Measurements from ENCODE around the gene RIMS1. TPM values are rescaled to one million over a fixed set of nuclear protein-coding genes. Genes with fewer than 3 reads are reported as not detected.
"Not testable (repeated sequence)": the region's sequence is repeated elsewhere in the genome, so short reads cannot be mapped to it uniquely, and the experiment has no call there.

Gene RIMS1
- total and polyA plus RNA-seq, 12 donors: 0.07 to 2.8 (median 0.20) TPM; not detected in 3

- ATAC-seq (no peak), DNase-seq (no peak)
- no peaks in the 10 kb centered on the region for H3K4me1 ChIP-seq
- no peak overlapping the region for H3K4me3 ChIP-seq
- intact Hi-C loops (cut with DNase I): no loop called here
- peaks cover 0 to 4% (median 0%) of the 10 kb centered on the region in 11 donors for H3K9me3 ChIP-seq
- H3K36me3 ChIP-seq: no peaks in the 10 kb centered on the region
- 81 to 87% methylated on average over 1 of the region's 1 CpG for WGBS, 2 donors
- TF ChIP-seq CTCF (IDR thresholded peaks at IDR 0.05): no peak
- H3K27me3 ChIP-seq: no peaks in the 10 kb centered on the region
- no peak overlapping the region for H3K27ac ChIP-seq
Measured at GRCh38 chr6:71997341-71997740, 111.0 kb downstream of the RIMS1 start.

DNA sequence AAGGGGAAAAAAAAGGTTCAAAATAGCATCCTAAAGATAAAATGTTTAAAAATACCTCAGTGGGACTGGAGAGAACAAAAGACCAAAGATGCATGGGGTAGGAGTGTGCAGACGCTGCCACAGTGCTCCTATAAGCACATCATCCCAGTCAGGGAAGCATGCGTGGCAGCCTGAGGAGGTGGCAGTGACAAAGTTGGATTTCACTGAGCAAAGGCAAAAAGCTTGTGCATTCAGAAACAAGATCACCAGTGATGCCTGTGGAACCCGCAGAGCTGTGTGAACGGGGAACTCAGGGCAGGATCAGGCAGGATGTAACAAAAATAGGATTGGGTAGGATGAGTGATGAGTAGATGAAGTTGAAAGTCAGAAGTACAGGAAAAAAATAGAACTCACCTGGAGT is 116.1 kb downstream of the RIMS1 start:
- Histone ChIP-seq H3K4me1 (no peaks in the 10 kb centered on the region), H3K27me3 (no peaks in the 10 kb centered on the region), H3K27ac (no peak overlapping the region), H3K9me3 (peaks cover 0 to 22% (median 3%) of the 10 kb centered on the region in 11 donors), H3K4me3 (no peak overlapping the region), H3K36me3 (no peaks in the 10 kb centered on the region)
- ATAC-seq: no peak
- 68 to 73% methylated on average over 4 of the region's 4 CpGs for WGBS, 2 donors
- no peak for TF ChIP-seq CTCF (IDR thresholded peaks at IDR 0.05)
- no peak for DNase-seq
- intact Hi-C loops (cut with DNase I): no loop called here

DNA sequence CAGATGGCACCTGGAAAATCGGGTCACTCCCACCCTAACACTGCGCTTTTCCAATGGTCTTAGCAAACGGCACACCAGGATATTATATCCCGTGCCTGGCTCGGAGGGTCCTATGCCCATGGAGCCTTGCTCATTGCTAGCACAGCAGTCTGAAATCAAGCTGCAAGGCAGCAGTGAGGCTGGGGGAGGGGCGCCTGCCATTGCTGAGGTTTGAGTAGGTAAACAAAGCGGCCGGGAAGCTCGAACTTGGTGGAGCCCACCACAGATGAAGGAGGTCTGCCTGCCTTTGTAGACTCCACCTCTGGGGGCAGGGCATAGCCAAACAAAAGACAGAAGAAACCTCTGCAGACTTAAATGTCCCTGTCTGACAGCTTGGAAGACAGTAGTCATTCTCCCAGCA is 120.2 kb downstream of the RIMS1 start:
- DNase-seq; H3K4me1 ChIP-seq; ATAC-seq; H3K27ac ChIP-seq; intact Hi-C loops (cut with DNase I); H3K4me3 ChIP-seq; H3K27me3 ChIP-seq; H3K36me3 ChIP-seq: not testable (repeated sequence)
- peaks cover 0 to 36% (median 3%) of the 10 kb centered on the region in 11 donors for H3K9me3 ChIP-seq
- WGBS, 2 donors: 91% methylated on average over 9 of the region's 9 CpGs

GRCh38 chr6:72022830-72023229 is 136.5 kb downstream of the RIMS1 start:
- 37 to 43% methylated on average over 1 of the region's 1 CpG for WGBS, 2 donors
- no peak overlapping the region for H3K4me3 ChIP-seq
- no peak for TF ChIP-seq CTCF (IDR thresholded peaks at IDR 0.05)
- no peak overlapping the region for H3K27ac ChIP-seq
- DNase-seq (no peak), ATAC-seq (no peak)
- no peaks in the 10 kb centered on the region for H3K9me3 ChIP-seq
- no peaks in the 10 kb centered on the region for H3K4me1 ChIP-seq
- H3K36me3 ChIP-seq: no peaks in the 10 kb centered on the region
- H3K27me3 ChIP-seq: no peaks in the 10 kb centered on the region
- intact Hi-C loops (cut with DNase I): no loop called here

DNA sequence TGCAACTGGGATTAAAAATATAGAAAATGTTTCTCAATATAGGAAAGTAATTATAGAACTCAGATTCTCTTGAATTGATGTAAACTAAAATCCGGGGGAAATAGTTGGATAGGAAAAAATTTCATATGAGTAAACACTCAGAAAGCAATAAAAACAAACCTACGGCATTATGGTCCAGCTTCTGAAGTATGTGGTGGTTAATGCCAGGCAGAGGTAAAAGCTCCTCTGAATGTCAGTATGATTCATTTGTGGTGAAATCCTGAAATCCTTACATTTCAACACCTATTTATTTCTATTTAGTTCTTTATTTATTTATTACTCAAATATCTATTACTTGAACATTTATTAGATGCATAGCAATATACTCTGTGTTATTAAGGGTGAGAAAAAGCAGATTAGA is 145.1 kb downstream of the RIMS1 start:
- Histone ChIP-seq H3K36me3 (no peaks in the 10 kb centered on the region), H3K4me1 (no peaks in the 10 kb centered on the region), H3K27ac (no peak overlapping the region), H3K4me3 (no peak overlapping the region), H3K27me3 (no peaks in the 10 kb centered on the region), H3K9me3 (no peaks in the 10 kb centered on the region)
- WGBS, 2 donors: 64 to 70% methylated on average over 2 of the region's 2 CpGs
- DNase-seq (no peak), ATAC-seq (no peak)
- intact Hi-C loops (cut with DNase I): no loop called here
- TF ChIP-seq CTCF (IDR thresholded peaks at IDR 0.05): no peak

All from heart right ventricle (tissue), 16 donors.